PC-9 (cell line): ENCODE measurements around the gene TOR4A.
A peak's percentile ranks its signal among the peaks of the same experiment; 100 is the strongest.
"Not testable (repeated sequence)": the region's sequence is repeated elsewhere in the genome, so short reads cannot be mapped to it uniquely, and the experiment has no call there.

Experiments
- EZH2 ChIP-seq: fragments of 200-600 bp; sonication (generic); IDR thresholded peaks from 2 replicates; pipeline ENCODE4 v1.8.0; 2017; ENCODE audit warnings: antibody characterized with exemption, low read depth
- TF ChIP-seq, protein P1 (sequence below): fragments of 200-600 bp; sonication (generic); conservative IDR thresholded peaks from 2 replicates; pipeline ENCODE4 v1.6.1; 2017; ENCODE audit warnings: mixed run types, antibody characterized with exemption, mild to moderate bottlenecking, moderate library complexity

DNA sequence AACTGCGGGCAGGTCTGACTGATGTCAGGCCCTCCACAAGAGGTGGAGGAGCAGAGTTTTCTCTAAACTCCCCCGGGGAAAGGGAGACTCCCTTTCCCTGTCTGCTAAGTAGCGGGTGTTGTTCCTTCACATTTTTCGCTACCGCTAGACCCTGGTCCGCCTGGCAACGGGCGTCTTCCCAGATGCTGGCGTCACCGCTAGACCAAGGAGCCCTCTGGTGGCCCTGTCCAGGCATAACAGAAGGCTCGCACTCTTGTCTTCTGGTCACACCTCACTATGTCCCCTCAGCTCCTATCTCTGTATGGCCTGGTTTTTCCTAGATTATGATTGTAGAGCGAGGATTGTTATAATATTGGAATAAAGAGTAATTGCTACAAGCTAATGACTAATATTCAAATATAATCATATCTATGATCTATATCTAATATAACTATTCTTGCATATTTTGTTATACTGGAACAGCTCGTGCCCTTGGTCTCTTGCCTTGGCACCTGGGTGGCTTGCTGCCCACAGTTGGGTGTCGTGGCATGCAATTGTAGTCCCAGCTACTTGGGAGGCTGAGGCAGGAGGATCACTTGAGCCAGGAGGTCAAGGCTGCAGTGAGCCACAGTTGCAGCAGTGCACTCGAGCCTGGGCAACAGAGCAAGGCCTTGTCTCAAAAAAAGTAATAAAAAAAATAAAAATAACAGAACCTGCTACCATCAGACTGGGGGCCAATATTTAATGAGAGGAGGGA is 15.2 kb upstream of the TOR4A start:
- TF ChIP-seq, protein P1, sequence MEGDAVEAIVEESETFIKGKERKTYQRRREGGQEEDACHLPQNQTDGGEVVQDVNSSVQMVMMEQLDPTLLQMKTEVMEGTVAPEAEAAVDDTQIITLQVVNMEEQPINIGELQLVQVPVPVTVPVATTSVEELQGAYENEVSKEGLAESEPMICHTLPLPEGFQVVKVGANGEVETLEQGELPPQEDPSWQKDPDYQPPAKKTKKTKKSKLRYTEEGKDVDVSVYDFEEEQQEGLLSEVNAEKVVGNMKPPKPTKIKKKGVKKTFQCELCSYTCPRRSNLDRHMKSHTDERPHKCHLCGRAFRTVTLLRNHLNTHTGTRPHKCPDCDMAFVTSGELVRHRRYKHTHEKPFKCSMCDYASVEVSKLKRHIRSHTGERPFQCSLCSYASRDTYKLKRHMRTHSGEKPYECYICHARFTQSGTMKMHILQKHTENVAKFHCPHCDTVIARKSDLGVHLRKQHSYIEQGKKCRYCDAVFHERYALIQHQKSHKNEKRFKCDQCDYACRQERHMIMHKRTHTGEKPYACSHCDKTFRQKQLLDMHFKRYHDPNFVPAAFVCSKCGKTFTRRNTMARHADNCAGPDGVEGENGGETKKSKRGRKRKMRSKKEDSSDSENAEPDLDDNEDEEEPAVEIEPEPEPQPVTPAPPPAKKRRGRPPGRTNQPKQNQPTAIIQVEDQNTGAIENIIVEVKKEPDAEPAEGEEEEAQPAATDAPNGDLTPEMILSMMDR, result peak; percentile 58
- TF ChIP-seq EZH2, result not testable (repeated sequence)
